ENCODE measurements around the gene KANSL3.
A peak's percentile ranks its signal among the peaks of the same experiment; 100 is the strongest.

KANSL3 gene

DNA sequence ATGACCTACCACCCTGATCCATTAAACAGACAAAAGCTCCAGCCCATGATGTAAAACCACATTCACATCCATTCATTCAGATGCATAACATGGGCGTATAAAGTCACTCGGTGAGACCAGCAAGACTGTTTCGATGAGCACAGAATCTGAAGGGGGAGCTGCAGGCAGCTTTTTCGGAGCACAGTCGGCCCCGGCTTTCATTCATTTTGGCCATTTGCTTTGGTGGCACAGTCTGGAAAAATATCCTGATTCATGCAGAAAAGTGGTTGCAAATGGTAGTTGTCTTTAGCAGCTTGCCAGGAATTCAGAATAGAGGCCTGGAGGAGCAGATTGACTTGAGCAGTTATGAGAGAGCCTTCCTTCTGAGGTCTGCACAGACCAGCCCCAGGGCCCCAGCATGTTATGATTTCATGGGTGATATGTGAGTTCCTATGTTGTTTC is 90.4 kb downstream of the KANSL3 start:
- FAIRE-seq: no peak
- no peak for DNase-seq (ENCODE audit: insufficient read length, low spot score)

DNA sequence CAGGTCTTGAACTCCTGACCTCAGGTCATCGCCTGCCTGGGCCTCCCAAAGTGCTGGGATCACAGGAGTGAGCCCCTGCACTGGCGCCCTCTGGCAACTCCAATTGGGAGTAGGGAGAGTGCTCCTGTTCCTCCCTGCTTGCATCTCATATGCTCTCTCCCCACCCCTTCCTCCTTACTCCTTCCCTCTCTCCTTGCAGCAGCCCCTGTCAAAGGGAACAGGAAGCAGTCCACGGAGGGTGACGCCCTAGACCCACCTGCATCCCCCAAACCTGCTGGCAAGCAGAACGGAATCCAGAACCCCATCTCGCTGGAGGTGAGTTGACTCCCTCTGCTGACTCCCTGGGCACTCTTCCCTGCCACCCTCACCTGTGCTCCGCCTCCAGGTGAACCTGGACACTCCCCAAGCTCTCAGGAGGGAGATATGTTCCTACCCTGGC is 90.9 kb downstream of the KANSL3 start:
- FAIRE-seq: peak; percentile 59
- DNase-seq (ENCODE audit: insufficient read length, low spot score): no peak

DNA sequence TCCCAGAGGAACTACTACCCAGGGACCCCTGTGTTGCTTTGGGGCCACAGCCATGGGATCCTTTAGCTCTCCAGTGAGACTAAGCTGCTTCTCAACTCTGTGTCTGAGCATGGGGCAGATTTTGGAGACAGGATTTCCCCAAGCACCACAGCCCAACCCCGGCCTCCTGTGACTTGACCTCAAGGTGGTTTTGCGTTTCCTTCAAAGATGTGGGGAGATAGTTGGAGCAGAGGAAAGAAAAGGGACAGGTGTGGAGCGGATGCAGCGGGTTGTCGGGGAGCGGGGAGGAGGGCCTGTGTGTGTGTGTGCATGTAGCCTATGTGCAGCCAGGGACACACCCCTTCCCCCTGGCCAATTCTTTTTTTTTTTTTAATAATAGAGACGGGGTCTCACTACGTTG is 91.3 kb downstream of the KANSL3 start:
- no peak for DNase-seq (ENCODE audit: insufficient read length, low spot score)

DNA sequence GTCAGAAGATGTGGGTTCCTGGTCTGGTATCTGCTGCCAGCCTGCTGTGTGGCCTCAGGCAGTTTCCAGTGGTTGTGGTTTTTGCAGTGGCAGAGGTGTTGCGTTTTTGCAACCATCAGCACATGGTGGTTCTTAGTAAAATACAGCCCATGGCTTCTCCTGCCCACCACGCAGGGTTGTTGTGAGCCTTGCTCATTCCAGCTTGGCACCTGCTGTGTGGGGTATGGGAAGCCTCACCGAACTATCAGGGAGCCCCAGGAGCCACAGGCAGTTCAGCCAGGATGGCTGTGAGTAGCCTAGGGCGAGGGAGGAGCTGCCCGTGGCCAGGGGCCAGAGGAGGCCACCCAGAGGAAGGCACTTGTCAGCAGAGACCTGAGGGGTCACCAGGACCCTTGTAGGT is 91.8 kb downstream of the KANSL3 start:
- DNase-seq (ENCODE audit: insufficient read length, low spot score) (no peak), FAIRE-seq (peak; percentile 38)

More for the DNA sequence above, 91.3 kb downstream of the KANSL3 start:
- no peak for FAIRE-seq

All from HTR-8/SVneo (cell line).